Cardiac septum (tissue), 1 donor: ENCODE measurements around the gene PDGFD. TPM values are rescaled to one million over a fixed set of nuclear protein-coding genes. Genes with fewer than 3 reads are reported as not detected.

Experiments
- DNase-seq: peaks from one replicate; pipeline ENCODE4 v3.0.0-alpha.2; 2020; ENCODE audit warnings: low spot score
- intact Hi-C: fragments of 100-400 bp; cut with DNase I; formaldehyde crosslinking; loops from one replicate; pipeline ENCODE4 v1.14.0; 2022
- total RNA-seq: library from RNA; stranded (reverse); fragmentation: NEBNext Ultra II Directional; extraction: Animal tissue kit (Norgen Biotek cat#: 25700); gene quantifications from one replicate; pipeline ENCODE4 v1.2.1, GENCODE V29; 2021
- donor health status: DM: no; HTN: no; CAD: no.

Gene PDGFD
- total RNA-seq, 1 donor from 2014 or later: 19.6 TPM

- intact Hi-C loops: no loop called here
- DNase-seq: no peak
Measured at GRCh38 chr11:104028476-104029263, 135.3 kb downstream of the PDGFD start.

GRCh38 chr11:104024572-104024971 is 139.4 kb downstream of the PDGFD start:
- no peak for DNase-seq
- intact Hi-C loops: no loop called here

- DNase-seq: no peak
- intact Hi-C loops: no loop called here
Measured at GRCh38 chr11:104015649-104016415, 148.1 kb downstream of the PDGFD start.

GRCh38 chr11:104011044-104011443 is 152.9 kb downstream of the PDGFD start:
- DNase-seq: no peak
- intact Hi-C loops: no loop called here

GRCh38 chr11:104009744-104010143 is 154.2 kb downstream of the PDGFD start:
- intact Hi-C loops: loop anchor here (10.0 kb wide), 1 partner anchor 65 kb away; no protein-coding TSS in a partner anchor
- DNase-seq: no peak

- DNase-seq: no peak
- intact Hi-C loops: loop anchor here (10.0 kb wide), 1 partner anchor 61 kb away; no protein-coding TSS in a partner anchor
Measured at GRCh38 chr11:104005234-104005855, 158.6 kb downstream of the PDGFD start.

- intact Hi-C loops: loop anchor here (10.0 kb wide), 1 partner anchor 59 kb away; no protein-coding TSS in a partner anchor
- DNase-seq: no peak
Measured at GRCh38 chr11:104003491-104003890, 160.5 kb downstream of the PDGFD start.

GRCh38 chr11:104001561-104002056 is 162.3 kb downstream of the PDGFD start:
- intact Hi-C loops: loop anchor here (10.0 kb wide), 1 partner anchor 57 kb away; no protein-coding TSS in a partner anchor
- DNase-seq: no peak

- DNase-seq: no peak
Measured at GRCh38 chr11:104000798-104001197, 163.1 kb downstream of the PDGFD start.

GRCh38 chr11:103998826-103999508 is 165.0 kb downstream of the PDGFD start:
- no peak for DNase-seq
- intact Hi-C loops: no loop called here

More at GRCh38 chr11:104000798-104001197, 163.1 kb downstream of the PDGFD start:
- intact Hi-C loops: loop anchor here (10.0 kb wide), 1 partner anchor 56 kb away; no protein-coding TSS in a partner anchor

- intact Hi-C loops: no loop called here
- no peak for DNase-seq
Measured at GRCh38 chr11:103997082-103997481, 166.9 kb downstream of the PDGFD start.

GRCh38 chr11:103995896-103996295 is 168.1 kb downstream of the PDGFD start:
- intact Hi-C loops: no loop called here
- DNase-seq: no peak

GRCh38 chr11:103994518-103994917 is 169.4 kb downstream of the PDGFD start:
- no peak for DNase-seq
- intact Hi-C loops: no loop called here

GRCh38 chr11:103994094-103994493 is 169.9 kb downstream of the PDGFD start:
- intact Hi-C loops: no loop called here

GRCh38 chr11:103993507-103993906 is 170.4 kb downstream of the PDGFD start:
- intact Hi-C loops: no loop called here
- DNase-seq: no peak

More at GRCh38 chr11:103994094-103994493, 169.9 kb downstream of the PDGFD start:
- no peak for DNase-seq

GRCh38 chr11:103988595-103988969 is 175.4 kb downstream of the PDGFD start:
- intact Hi-C loops: no loop called here

GRCh38 chr11:103987629-103988594 is 176.0 kb downstream of the PDGFD start:
- DNase-seq: no peak
- intact Hi-C loops: no loop called here

More at GRCh38 chr11:103988595-103988969, 175.4 kb downstream of the PDGFD start:
- no peak for DNase-seq

GRCh38 chr11:103985041-103985440 is 178.9 kb downstream of the PDGFD start:
- intact Hi-C loops: no loop called here
- DNase-seq: no peak
